Activated naive CD8-positive, alpha-beta T cell treated with anti-CD3 and anti-CD28 coated beads, Interleukin-2, amount 10 ng/mL, durations not matched to agents 7 days and 5 days (primary cell): ENCODE measurements around the gene FAM110A. TPM values are rescaled to one million over a fixed set of nuclear protein-coding genes. Genes with fewer than 3 reads are reported as not detected.

Experiments
- ATAC-seq: fragments of 150-1000 bp; cut with Tn5 transposase; one replicate; pipeline ENCODE4 v1.10.0; 2021; ENCODE audit warnings: low read depth, moderate library complexity
- POLR2A ChIA-PET: fragments of 350-600 bp; sonication (Branson Sonifier 250); formaldehyde crosslinking; loops from one replicate; lab custom pipeline; 2021; ENCODE audit warnings: antibody characterized with exemption; lab: Charles Lee
- DNase-seq: peaks from one replicate; pipeline ENCODE4 v3.0.0; 2021
- H3K27ac Mint-ChIP-seq: one replicate; pipeline ENCODE4 v1.8.0; 2022; ENCODE audit warnings: mild to moderate bottlenecking, mixed read lengths
- H3K27me3 Mint-ChIP-seq: one replicate; pipeline ENCODE4 v1.8.0; 2022; ENCODE audit warnings: mild to moderate bottlenecking, moderate library complexity, mixed read lengths
- H3K36me3 Mint-ChIP-seq: one replicate; pipeline ENCODE4 v1.8.0; 2021; ENCODE audit warnings: mild to moderate bottlenecking, mixed read lengths
- H3K4me1 Mint-ChIP-seq: one replicate; pipeline ENCODE4 v1.8.0; 2021; ENCODE audit warnings: mixed read lengths
- H3K4me3 Mint-ChIP-seq: one replicate; pipeline ENCODE4 v1.8.0; 2022; ENCODE audit warnings: mild to moderate bottlenecking, moderate library complexity, mixed read lengths
- H3K9me3 Mint-ChIP-seq: one replicate; pipeline ENCODE4 v1.8.0; 2021; ENCODE audit warnings: mixed read lengths
- total RNA-seq, 2 experiments: library from RNA; stranded (reverse); gene quantifications; one replicate each; pipeline ENCODE4 v1.2.3, GENCODE V29; 2021

The FAM110A gene
- total RNA-seq, 2 experiments from 2014 or later: 44.5 to 50.6 TPM

DNA sequence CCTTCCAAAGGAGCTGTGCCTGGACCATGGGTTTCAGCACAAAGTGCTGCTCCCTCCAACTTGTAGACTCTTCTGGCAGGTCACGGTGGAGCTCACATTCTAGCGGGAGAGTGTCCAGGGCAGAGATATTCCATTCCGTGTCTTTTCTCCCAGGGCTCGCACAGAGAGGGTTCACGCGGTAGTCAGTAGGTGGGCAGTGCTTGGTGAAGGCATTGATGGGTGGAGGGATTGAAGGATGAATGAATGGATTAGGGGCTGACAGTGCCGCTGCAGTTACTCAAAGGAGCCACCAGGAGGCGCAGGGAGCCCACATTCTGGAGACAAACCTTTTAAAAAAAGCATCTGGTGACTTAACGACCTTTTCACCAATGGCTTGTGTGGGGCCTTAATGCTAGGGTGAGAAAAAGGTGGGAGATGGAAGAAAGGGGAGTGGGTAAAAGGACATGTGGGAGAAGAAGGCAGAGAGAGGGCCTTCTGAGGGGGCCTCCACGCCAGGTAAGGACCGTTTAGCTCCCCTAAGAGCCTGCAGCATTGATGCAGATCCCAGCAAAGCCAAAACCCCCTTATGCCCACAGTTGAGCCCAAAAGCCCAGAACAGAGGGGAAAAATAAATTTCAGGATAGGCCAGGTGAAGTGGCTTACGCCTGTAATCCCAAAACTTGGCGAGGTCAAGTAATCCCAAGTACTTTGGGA lies 17.5 kb upstream of the FAM110A start:
- Mint-ChIP-seq H3K4me3 (no peak overlapping the region), H3K27me3 (peaks cover 7% of the 10 kb centered on the region), H3K4me1 (peaks cover 5% of the 10 kb centered on the region), H3K36me3 (no peaks in the 10 kb centered on the region), H3K9me3 (no peaks in the 10 kb centered on the region), H3K27ac (no peak overlapping the region)
- ATAC-seq (peak; percentile 40), DNase-seq (peak; percentile 69)
- POLR2A ChIA-PET: no interaction called here

DNA sequence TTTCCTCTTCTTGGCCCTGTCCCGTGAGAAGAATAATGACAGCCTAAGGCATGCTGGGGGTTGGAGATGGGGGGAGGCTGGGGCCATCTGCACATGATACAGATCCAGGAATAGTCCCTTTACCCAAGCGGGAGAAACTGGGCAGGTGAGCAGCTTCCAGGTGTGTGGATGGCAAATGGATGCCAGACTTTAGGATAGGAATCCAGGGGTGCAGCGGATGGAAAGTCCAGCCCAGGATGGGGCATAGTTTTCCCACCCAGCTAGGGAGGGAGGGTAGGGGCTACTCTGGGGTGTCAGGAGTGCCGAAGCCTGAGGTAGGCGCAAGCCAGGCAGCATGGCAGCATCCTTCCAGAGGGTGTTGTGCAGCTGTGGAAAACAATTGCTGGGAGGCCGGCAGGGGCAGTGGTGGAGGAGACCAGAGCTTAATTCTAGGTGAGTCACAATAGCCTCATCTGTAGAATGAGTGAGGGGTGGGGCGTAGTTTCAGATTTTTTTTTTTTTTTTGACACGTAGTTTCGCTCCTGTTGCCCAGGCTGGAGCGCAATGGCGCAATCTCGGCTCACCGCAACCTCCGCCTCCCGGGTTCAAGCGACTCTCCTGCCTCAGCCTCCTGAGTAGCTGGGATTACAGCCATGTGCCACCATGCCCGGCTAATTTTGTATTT lies 15.4 kb upstream of the FAM110A start:
- POLR2A ChIA-PET: interaction anchor here (1.4 kb wide), 1 partner anchor 15 kb away, joined by 3 read pairs; the partner anchor contains the start of gene FAM110A
- Mint-ChIP-seq H3K27ac (no peak overlapping the region), H3K4me3 (no peak overlapping the region), H3K4me1 (peaks cover 5% of the 10 kb centered on the region), H3K9me3 (no peaks in the 10 kb centered on the region), H3K27me3 (peaks cover 3% of the 10 kb centered on the region), H3K36me3 (peaks cover 2% of the 10 kb centered on the region)
- DNase-seq (no peak), ATAC-seq (no peak)

DNA sequence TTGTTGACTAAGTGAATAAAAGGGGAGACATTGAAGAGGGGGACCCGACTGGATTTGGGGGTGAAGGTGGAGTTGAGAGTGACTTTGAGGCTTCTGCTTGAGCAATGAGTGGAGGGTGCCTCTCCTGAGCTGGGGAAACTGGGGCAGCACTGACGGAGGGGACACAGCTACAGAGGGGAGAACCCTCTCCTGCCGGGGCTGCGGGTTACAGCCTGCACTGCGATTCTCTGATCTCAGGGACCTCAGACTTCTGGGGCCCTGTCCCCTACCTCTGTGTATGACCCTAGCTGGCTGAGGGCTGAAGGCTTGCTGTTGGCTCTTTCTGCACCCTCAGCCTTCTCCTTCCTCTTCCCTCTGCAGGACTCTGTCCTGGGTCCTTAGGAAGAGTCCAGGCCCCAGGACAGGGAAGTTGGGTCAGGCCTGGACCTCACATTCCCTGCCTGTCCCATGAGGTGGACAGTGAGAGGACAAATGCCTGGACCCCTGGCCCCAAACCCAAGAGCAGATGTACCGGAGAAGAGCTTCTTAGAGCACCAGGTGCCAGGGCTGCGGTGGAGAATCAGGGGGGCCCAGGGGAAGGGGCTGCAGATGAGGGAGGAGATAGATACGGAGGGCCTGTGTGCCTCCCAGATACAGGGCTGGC lies 13.7 kb upstream of the FAM110A start:
- peak overlapping the region; percentile 54 for H3K27ac Mint-ChIP-seq
- no peaks in the 10 kb centered on the region for H3K9me3 Mint-ChIP-seq
- peaks cover 2% of the 10 kb centered on the region for H3K27me3 Mint-ChIP-seq
- H3K4me3 Mint-ChIP-seq: no peak overlapping the region
- H3K36me3 Mint-ChIP-seq: peaks cover 2% of the 10 kb centered on the region
- POLR2A ChIA-PET: interaction anchor here (0.6 to 1.4 kb wide), 2 partner anchors 14 to 135 kb away, joined by 3 read pairs; partner anchors contain the start of gene FAM110A
- H3K4me1 Mint-ChIP-seq: peaks cover 3% of the 10 kb centered on the region
- ATAC-seq (no peak), DNase-seq (no peak)

DNA sequence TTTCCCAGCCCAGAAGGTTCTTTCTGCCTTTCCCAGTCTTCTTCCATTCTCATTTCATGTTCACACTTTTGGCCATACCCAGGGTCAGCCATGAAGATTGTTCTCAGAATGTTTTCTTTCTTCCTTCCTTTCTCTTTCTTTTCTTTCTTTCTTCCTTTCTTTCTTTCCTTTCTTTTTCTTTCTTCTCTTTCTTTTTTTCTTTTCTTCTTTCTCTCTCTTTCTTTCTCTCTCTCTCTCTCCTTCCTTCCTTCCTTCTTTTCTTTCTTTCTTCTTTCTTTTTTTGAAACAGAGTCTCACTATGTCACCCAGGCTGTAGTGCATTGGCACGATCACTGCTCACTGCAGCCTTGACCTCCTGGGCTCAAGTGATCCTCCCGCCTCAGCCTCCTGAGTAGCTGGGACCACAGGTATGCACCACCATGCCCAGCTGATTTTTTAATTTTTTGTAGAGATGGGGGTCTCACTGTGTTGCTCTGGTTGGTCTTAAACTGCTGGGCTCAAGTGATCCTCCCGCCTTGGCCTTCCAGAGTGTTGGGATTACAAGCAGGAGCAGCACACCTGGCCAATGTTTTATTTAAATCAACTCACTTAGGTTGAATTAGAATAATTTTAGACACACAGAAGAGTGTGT lies 13.1 kb upstream of the FAM110A start:
- DNase-seq: no peak
- POLR2A ChIA-PET: no interaction called here
- Mint-ChIP-seq H3K4me3 (no peak overlapping the region), H3K36me3 (peaks cover 2% of the 10 kb centered on the region), H3K27ac (peak overlapping the region; percentile 41), H3K9me3 (no peaks in the 10 kb centered on the region), H3K4me1 (peaks cover 5% of the 10 kb centered on the region), H3K27me3 (peaks cover 2% of the 10 kb centered on the region)
- ATAC-seq: no peak

DNA sequence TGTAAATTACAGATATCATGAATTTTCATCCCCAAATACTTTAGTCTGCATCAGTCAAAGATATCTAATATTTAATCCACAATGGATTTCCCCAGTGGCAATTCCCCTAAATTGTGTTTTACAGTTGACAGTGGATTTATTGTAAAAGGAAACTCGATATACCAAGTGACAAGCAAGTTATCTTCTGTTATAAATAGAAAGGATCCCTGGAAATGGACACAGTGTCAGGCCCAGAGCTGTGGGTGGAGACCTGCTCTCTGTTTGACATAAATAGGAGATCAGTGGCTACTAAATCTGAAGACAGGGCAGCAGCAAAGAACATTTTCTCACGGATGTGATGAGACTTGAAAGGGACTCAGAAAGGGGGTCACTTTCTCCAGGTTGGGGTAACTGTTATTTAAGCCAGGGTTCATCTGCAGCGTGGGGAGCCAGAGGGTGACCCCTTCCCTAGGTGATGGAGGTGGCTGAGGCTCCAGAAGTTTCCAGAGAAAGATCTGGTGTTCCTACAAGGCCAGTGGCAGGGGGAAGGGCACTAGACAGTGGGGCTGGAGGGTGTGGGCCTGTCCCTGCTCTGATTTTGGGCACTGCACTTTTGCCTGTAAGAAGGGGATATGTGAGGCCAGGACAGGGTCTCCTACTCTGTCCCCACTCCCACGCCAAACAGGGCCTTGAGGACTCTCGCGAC lies 12.3 kb upstream of the FAM110A start:
- no peak overlapping the region for H3K27ac Mint-ChIP-seq
- peaks cover 2% of the 10 kb centered on the region for H3K27me3 Mint-ChIP-seq
- POLR2A ChIA-PET: no interaction called here
- no peaks in the 10 kb centered on the region for H3K9me3 Mint-ChIP-seq
- no peak overlapping the region for H3K4me3 Mint-ChIP-seq
- peaks cover 2% of the 10 kb centered on the region for H3K36me3 Mint-ChIP-seq
- peaks cover 12% of the 10 kb centered on the region for H3K4me1 Mint-ChIP-seq
- DNase-seq (no peak), ATAC-seq (no peak)

DNA sequence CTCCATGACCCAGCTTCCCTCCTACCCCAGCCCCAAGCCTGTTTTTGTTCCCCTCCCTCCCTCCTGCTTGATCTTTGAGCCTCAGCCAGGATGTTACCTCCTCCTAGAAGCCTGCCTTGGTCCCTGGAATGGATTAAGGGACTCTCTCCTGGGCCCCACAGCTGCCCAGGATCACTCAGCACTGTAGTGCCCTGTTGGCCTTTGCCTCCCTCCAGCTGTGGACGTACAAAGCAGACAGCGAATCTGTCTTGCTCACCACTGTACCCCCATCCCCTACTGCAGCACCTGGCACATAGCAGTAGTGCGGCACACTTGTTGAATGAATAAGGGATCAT lies 11.8 kb upstream of the FAM110A start:
- no peaks in the 10 kb centered on the region for H3K9me3 Mint-ChIP-seq
- H3K4me1 Mint-ChIP-seq: peaks cover 12% of the 10 kb centered on the region
- ATAC-seq (no peak), DNase-seq (no peak)
- H3K27me3 Mint-ChIP-seq: peaks cover 2% of the 10 kb centered on the region
- no peak overlapping the region for H3K4me3 Mint-ChIP-seq
- H3K27ac Mint-ChIP-seq: no peak overlapping the region
- POLR2A ChIA-PET: no interaction called here
- H3K36me3 Mint-ChIP-seq: peaks cover 2% of the 10 kb centered on the region

DNA sequence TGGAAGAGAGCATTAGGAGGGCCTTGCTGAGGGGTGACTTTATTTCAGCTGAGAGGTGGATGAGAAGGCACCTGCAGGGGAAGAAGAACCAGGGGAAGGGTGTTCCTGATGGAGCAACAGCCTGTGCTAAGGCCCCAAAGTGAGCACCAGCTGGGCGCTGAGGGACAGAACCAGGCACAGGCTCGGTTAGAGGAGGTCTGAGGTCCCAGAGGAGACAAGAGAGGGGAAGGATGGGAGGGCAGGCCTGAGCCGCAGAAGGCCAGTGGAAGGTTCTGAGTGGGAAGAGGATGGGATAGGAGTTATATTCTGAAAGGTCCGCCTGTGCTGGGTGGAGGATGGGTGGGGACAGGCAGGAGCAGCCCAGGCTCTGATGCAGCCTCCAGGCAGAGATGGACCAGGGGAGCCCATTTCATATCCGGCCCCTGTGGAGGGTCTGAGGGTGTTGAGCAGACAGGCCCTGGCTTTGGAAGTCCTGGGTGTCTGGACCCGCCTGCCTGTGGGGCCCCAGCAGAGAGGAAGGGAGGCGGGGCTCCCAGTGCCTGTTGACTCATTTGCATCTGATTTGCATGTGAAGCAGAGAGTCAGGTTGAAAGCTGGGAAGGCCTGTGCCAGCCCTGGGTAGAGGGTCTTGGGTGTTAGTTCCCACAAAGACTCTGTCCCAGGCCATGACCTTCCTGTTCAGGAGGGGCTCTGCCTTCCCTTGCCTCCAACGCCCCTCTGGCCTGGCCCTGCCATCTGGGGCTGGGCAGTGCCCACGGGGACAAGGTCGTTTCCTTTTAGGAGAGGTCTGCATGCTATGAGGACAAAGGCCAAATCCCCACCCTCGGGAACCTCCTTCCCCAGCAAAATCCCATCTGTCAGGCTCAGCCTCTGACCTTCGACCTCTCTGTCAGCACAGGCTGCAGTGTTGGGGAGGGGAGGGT lies 10.6 kb upstream of the FAM110A start:
- Mint-ChIP-seq H3K36me3 (peaks cover 2% of the 10 kb centered on the region), H3K27me3 (peaks cover 2% of the 10 kb centered on the region), H3K4me1 (peaks cover 12% of the 10 kb centered on the region), H3K27ac (peak overlapping the region; percentile 30), H3K9me3 (no peaks in the 10 kb centered on the region), H3K4me3 (no peak overlapping the region)
- no peak for DNase-seq
- ATAC-seq: no peak
- POLR2A ChIA-PET: no interaction called here

DNA sequence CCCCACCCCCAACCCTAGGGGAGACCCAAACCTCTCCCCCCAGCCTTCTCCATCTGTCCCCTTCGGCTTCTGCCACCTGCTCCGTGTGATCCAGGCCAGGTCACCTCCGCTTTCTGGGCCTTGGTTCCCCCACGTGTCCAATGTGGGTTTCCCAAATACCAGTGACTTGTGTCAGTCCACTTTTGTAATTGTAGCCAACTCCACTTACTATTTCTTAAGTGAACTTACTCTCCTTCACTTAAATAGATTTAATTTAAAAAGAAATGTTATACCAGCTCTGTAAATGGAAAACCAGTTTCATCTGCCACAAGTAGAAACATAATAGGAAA lies 10.0 kb upstream of the FAM110A start:
- H3K9me3 Mint-ChIP-seq: no peaks in the 10 kb centered on the region
- peaks cover 2% of the 10 kb centered on the region for H3K36me3 Mint-ChIP-seq
- peak overlapping the region; percentile 30 for H3K27ac Mint-ChIP-seq
- H3K27me3 Mint-ChIP-seq: peaks cover 2% of the 10 kb centered on the region
- ATAC-seq: no peak
- no peak overlapping the region for H3K4me3 Mint-ChIP-seq
- DNase-seq: no peak
- H3K4me1 Mint-ChIP-seq: peaks cover 12% of the 10 kb centered on the region
- POLR2A ChIA-PET: no interaction called here

DNA sequence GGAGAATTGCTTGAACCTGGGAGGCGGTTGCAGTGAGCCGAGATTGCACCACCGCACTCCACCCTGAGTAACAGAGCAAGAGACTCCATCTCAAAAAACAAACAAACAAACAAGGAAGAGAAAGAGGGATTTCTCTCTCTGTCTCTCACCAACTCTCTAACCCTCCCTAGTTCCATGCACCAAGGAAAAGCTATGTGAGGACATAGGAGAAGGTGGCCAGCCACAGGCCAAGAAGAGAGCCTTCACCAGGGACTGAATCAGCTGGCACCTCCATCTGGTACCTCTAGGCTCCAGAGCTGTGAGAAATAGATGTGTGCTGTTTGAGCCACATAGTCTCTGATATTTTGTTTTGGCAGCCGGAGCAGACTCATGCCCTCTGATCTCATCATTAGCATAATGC lies 9.0 kb upstream of the FAM110A start:
- ATAC-seq (no peak), DNase-seq (no peak)
- H3K4me3 Mint-ChIP-seq: no peak overlapping the region
- H3K9me3 Mint-ChIP-seq: no peaks in the 10 kb centered on the region
- H3K27me3 Mint-ChIP-seq: no peaks in the 10 kb centered on the region
- H3K27ac Mint-ChIP-seq: no peak overlapping the region
- H3K36me3 Mint-ChIP-seq: peaks cover 2% of the 10 kb centered on the region
- peaks cover 12% of the 10 kb centered on the region for H3K4me1 Mint-ChIP-seq
- POLR2A ChIA-PET: interaction anchor here (0.8 kb wide), 1 partner anchor 9 kb away, joined by 3 read pairs; the partner anchor contains the start of gene FAM110A

DNA sequence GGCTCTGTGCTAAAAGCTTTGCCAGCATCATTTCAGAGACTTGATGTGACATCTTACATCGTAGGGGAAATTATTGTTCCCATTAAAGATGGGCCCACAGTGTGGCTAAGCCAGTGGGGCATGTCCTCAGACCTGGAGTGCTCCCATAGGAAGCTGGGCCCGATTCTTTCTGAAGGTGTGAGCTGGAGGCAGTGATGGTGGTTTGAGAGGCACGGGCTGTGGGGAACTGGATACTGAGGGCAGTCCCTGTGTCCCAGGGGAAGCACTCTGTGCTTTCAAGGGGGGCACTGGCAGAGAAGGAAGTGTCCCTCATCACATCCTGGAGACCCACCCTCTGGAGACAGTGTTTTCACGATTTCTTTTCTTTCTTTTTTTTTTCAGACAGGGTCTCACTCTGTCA lies 8.6 kb upstream of the FAM110A start:
- DNase-seq (no peak), ATAC-seq (no peak)
- Mint-ChIP-seq H3K4me1 (peaks cover 12% of the 10 kb centered on the region), H3K27me3 (no peaks in the 10 kb centered on the region), H3K27ac (no peak overlapping the region), H3K9me3 (no peaks in the 10 kb centered on the region), H3K4me3 (no peak overlapping the region), H3K36me3 (peaks cover 2% of the 10 kb centered on the region)
- POLR2A ChIA-PET: no interaction called here

DNA sequence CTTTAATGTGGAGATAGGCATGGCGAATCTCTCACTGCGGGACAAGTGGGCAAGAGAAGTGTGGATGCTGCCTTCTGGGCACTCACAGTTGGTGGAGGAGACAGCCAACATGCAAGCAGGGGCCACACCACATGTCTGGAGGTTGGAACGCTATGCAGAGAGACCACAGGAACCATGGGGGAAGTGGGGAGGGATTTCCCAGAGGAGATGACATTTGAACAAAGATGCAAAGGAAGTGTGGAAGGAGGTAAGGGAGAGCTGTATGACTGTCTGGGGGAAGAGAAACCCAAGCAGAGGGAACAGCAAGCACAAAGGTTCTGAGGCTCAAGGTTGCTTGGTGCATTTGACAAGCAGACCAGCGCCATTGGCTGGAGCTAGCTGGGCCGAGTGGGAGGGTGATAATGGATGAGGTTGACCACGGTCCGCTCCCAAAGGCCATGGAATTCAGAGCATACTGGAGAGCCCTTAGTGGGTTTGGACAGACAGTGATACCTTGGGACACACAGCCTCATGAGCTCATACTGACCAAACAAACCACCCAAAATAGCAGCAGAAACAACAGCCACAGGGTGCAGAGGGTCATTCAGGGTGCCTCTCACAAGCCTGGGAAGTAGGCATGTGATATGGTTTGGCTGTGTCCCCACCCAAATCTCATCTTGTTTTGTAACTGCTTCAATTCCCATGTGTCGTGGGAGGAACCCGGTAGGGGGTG lies 7.6 kb upstream of the FAM110A start:
- H3K27me3 Mint-ChIP-seq: no peaks in the 10 kb centered on the region
- no peak overlapping the region for H3K4me3 Mint-ChIP-seq
- POLR2A ChIA-PET: no interaction called here
- DNase-seq: no peak
- peaks cover 2% of the 10 kb centered on the region for H3K36me3 Mint-ChIP-seq
- no peak overlapping the region for H3K27ac Mint-ChIP-seq
- ATAC-seq: no peak
- H3K9me3 Mint-ChIP-seq: no peaks in the 10 kb centered on the region
- H3K4me1 Mint-ChIP-seq: peaks cover 8% of the 10 kb centered on the region
